Endothelial cell (in vitro differentiated cells): ENCODE results near the gene SEMA3F. TPM values are rescaled to one million over a fixed set of nuclear protein-coding genes. Genes with fewer than 3 reads are reported as not detected.
A peak's percentile ranks its signal among the peaks of the same experiment; 100 is the strongest.

Source experiments
- DNase-seq: peaks from one replicate; pipeline ENCODE4 v3.0.0; 2021; ENCODE audit warnings: low spot score
- H3K27ac Mint-ChIP-seq: one replicate; pipeline ENCODE4 v1.8.0; 2021; ENCODE audit warnings: mixed read lengths, inconsistent platforms; ENCODE audit not compliant: unreplicated experiment
- H3K27me3 Mint-ChIP-seq: one replicate; pipeline ENCODE4 v1.8.0; 2021; ENCODE audit warnings: mild to moderate bottlenecking, moderate library complexity, mixed read lengths, inconsistent platforms; ENCODE audit not compliant: unreplicated experiment
- H3K36me3 Mint-ChIP-seq: one replicate; pipeline ENCODE4 v1.8.0; 2021; ENCODE audit warnings: mild to moderate bottlenecking, low read depth, mixed read lengths, inconsistent platforms; ENCODE audit not compliant: unreplicated experiment
- H3K4me1 Mint-ChIP-seq: one replicate; pipeline ENCODE4 v1.8.0; 2021; ENCODE audit warnings: mild to moderate bottlenecking, mixed read lengths, inconsistent platforms; ENCODE audit not compliant: unreplicated experiment
- H3K4me3 Mint-ChIP-seq: one replicate; pipeline ENCODE4 v1.8.0; 2021; ENCODE audit warnings: mild to moderate bottlenecking, mixed read lengths, inconsistent platforms; ENCODE audit not compliant: unreplicated experiment
- H3K9me3 Mint-ChIP-seq: one replicate; pipeline ENCODE4 v1.8.0; 2021; ENCODE audit warnings: mixed read lengths, inconsistent platforms; ENCODE audit not compliant: unreplicated experiment
- CTCF ChIP-seq: fragments of 200-600 bp; sonication (generic); IDR thresholded peaks from one replicate; pipeline ENCODE4 v1.5.0; 2021; ENCODE audit warnings: antibody characterized with exemption; ENCODE audit not compliant: unreplicated experiment
- total RNA-seq: library from RNA; stranded (reverse); fragmentation: NEBNext Ultra II Directional; extraction: Animal tissue kit (Norgen Biotek cat#: 25700); gene quantifications from one replicate; pipeline ENCODE4 v1.2.1, GENCODE V29; 2021; ENCODE audit not compliant: unreplicated experiment

SEMA3F gene
- total RNA-seq, 1 donor from 2014 or later = 21.3 TPM

DNA sequence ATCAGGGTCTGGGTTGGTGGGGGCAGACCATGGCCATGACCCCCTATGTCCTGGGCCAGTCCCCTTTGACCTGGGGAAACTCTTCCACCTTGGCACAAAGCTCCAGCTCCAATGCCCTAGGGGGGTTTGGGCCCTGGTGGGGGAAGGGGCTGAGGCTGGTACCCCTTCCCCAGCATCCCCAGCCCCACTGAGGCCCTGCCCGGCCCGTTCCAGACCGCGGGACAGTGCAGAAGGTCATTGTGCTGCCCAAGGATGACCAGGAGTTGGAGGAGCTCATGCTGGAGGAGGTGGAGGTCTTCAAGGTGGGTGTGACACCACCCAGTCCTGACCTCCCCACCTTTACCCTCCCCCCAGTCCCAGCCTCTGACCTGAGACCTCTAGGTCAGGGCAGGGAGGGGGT, 30.1 kb downstream of the SEMA3F start:
- peaks cover 10% of the 10 kb centered on the region for H3K36me3 Mint-ChIP-seq
- H3K4me1 Mint-ChIP-seq = no peaks in the 10 kb centered on the region
- TF ChIP-seq CTCF = no peak
- no peak for DNase-seq
- H3K4me3 Mint-ChIP-seq = no peak overlapping the region
- H3K27me3 Mint-ChIP-seq = peaks cover 1% of the 10 kb centered on the region
- no peaks in the 10 kb centered on the region for H3K9me3 Mint-ChIP-seq
- no peak overlapping the region for H3K27ac Mint-ChIP-seq

GRCh38 chr3:50186096-50186495, 31.0 kb downstream of the SEMA3F start:
- H3K9me3 Mint-ChIP-seq = no peaks in the 10 kb centered on the region
- no peak overlapping the region for H3K4me3 Mint-ChIP-seq
- peaks cover 1% of the 10 kb centered on the region for H3K27me3 Mint-ChIP-seq
- H3K27ac Mint-ChIP-seq = no peak overlapping the region
- H3K4me1 Mint-ChIP-seq = no peaks in the 10 kb centered on the region
- peaks cover 7% of the 10 kb centered on the region for H3K36me3 Mint-ChIP-seq
- DNase-seq = no peak
- no peak for TF ChIP-seq CTCF

DNA sequence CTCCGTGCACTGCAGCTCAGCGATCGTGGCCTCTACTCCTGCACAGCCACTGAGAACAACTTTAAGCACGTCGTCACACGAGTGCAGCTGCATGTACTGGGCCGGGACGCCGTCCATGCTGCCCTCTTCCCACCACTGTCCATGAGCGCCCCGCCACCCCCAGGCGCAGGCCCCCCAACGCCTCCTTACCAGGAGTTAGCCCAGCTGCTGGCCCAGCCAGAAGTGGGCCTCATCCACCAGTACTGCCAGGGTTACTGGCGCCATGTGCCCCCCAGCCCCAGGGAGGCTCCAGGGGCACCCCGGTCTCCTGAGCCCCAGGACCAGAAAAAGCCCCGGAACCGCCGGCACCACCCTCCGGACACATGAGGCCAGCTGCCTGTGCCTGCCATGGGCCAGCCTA, 32.6 kb downstream of the SEMA3F start:
- no peak overlapping the region for H3K27ac Mint-ChIP-seq
- peaks cover 1% of the 10 kb centered on the region for H3K27me3 Mint-ChIP-seq
- no peak overlapping the region for H3K4me3 Mint-ChIP-seq
- H3K36me3 Mint-ChIP-seq = no peaks in the 10 kb centered on the region
- DNase-seq = no peak
- H3K4me1 Mint-ChIP-seq = no peaks in the 10 kb centered on the region
- H3K9me3 Mint-ChIP-seq = no peaks in the 10 kb centered on the region
- no peak for TF ChIP-seq CTCF

DNA sequence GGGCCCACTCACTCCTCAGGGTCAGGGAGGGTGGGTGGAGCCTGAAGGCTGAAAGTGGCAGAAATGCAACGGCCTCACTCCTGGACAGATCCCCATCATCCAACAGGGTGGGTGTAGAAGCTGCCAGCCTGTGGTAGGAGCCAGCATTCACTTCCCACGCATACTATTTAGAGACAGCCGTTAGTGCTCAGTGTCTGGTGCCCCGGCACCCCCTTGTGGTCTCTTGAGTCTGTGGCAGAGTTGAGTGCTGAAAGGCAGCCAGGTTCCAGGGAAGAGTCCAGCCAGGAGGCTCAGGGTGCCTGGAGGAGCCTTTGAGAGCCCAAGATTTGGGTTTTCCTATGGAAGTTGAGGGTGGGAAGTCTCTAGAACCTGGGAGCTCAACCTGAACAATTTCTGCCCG, 34.1 kb downstream of the SEMA3F start:
- Mint-ChIP-seq H3K27me3 (peaks cover 1% of the 10 kb centered on the region), H3K27ac (no peak overlapping the region), H3K4me3 (no peak overlapping the region), H3K9me3 (no peaks in the 10 kb centered on the region), H3K4me1 (no peaks in the 10 kb centered on the region), H3K36me3 (no peaks in the 10 kb centered on the region)
- peak; percentile 76 for DNase-seq
- peak; percentile 49 for TF ChIP-seq CTCF

DNA sequence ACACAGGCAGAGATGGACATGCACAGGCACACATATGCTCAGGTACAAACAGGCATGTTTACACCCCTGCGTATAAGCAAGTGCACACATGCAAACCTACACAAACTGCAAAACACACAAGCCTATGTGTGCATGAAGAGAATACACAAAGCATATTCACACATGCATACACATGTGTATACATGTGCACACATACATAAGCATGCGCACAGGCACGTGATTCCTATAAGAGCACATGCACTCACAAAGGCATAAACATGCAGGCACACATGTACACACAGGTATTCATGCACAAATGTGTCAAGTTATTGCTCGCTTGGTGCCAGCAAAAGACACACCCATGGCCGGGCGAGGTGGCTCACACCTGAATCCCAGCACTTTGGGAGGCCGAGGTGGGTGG, 34.9 kb downstream of the SEMA3F start:
- DNase-seq = no peak
- Mint-ChIP-seq H3K27me3 (peaks cover 4% of the 10 kb centered on the region), H3K4me3 (no peak overlapping the region), H3K9me3 (no peaks in the 10 kb centered on the region), H3K4me1 (no peaks in the 10 kb centered on the region), H3K36me3 (no peaks in the 10 kb centered on the region), H3K27ac (no peak overlapping the region)
- no peak for TF ChIP-seq CTCF
